K562 (cell line): ENCODE data around the gene KHSRP. TPM values are rescaled to one million over a fixed set of nuclear protein-coding genes. Genes with fewer than 3 reads are reported as not detected.
A peak's percentile ranks its signal among the peaks of the same experiment; 100 is the strongest.

Experiments
- ATAC-seq: fragments of 200-7000 bp; cut with Tn5 transposase; 3 replicates; pipeline ENCODE4 v1.9.1; 2020; ENCODE audit warnings: moderate library complexity
- BruUV-seq: library from RNA; stranded (reverse); fragments of 400-500 nt; replicated peaks from 2 replicates; lab custom pipeline; 2021; lab: Mats Ljungman, UMichigan
- CTCF ChIA-PET: fragments of 300-600 bp; formaldehyde crosslinking; extraction: SDS; loops from one replicate; lab custom pipeline; 2021; ENCODE audit warnings: low intra/inter-chr PET ratio; lab: Yijun Ruan, JAX
- POLR2A ChIA-PET: fragments of 300-600, 350-650 bp; sonication (Branson Sonifier 250); formaldehyde crosslinking; extraction: SDS; loops from one replicate; lab custom pipeline; 2021; ENCODE audit warnings: antibody characterized with exemption, inconsistent platforms; lab: Yijun Ruan, JAX
- DNase-seq, 4 experiments: peaks; one replicate each; pipeline versions ENCODE4 v3.0.0 to v3.0.0-alpha.2; 2011 to 2018; ENCODE audit warnings: low spot score in 3 of 4, mixed read lengths in 3 of 4; ENCODE audit errors: extremely low read depth in 1 of 4
- FAIRE-seq: peaks from 2 replicates; lab custom pipeline; 2011; peaks lifted over from hg19 to GRCh38; lab: Jason Lieb, UNC
- H2AFZ ChIP-seq: 2 replicates; pipeline ENCODE4 v1.6.0; 2011; ENCODE audit warnings: low read depth, low read length, control low read depth, inconsistent platforms
- H3K27ac ChIP-seq: fragments of 200-600 bp; 3 replicates; pipeline ENCODE4 v1.8.0; 2011; ENCODE audit warnings: low read depth, mild to moderate bottlenecking, control low read depth, inconsistent platforms, low read length, moderate library complexity, mixed read lengths; ENCODE audit errors: extremely low read depth
- H3K27me3 ChIP-seq, 2 experiments: fragments of 300-600 bp in 1 of 2; 2 replicates in 1 of 2; 3 replicates in 1 of 2; pipeline versions ENCODE4 v1.6.0 to v1.8.0; 2011; ENCODE audit warnings: inconsistent platforms in 2 of 2, low read length in 2 of 2, mild to moderate bottlenecking in 1 of 2, mixed read lengths in 1 of 2, moderate library complexity in 1 of 2; ENCODE audit not compliant: control insufficient read depth in 2 of 2, insufficient read depth in 2 of 2
- H3K36me3 ChIP-seq: fragments of 300-600 bp; 3 replicates; pipeline ENCODE4 v1.8.0; 2011; ENCODE audit warnings: mild to moderate bottlenecking, low read length, inconsistent platforms; ENCODE audit not compliant: control insufficient read depth, insufficient read depth
- H3K4me1 ChIP-seq, 2 experiments: fragments of 200-600 bp in 1 of 2; replicated peaks in 1 of 2; 2 replicates in 1 of 2; 3 replicates in 1 of 2; pipeline versions ENCODE4 v1.5.1 to v1.8.0; 2011; ENCODE audit warnings: inconsistent platforms in 2 of 2, low read length in 2 of 2, mild to moderate bottlenecking in 1 of 2, mixed read lengths in 1 of 2, moderate library complexity in 1 of 2; ENCODE audit not compliant: control insufficient read depth in 2 of 2, insufficient read depth in 2 of 2
- H3K4me2 ChIP-seq: 2 replicates; pipeline ENCODE4 v1.6.1; 2011; ENCODE audit warnings: low read length, control low read depth, inconsistent platforms, mixed read lengths; ENCODE audit not compliant: insufficient read depth
- H3K4me3 ChIP-seq: fragments of 200-600 bp; sonication (generic), shearing (Covaris generic); 2 replicates; pipeline ENCODE4 v1.5.1; 2016; ENCODE audit warnings: control low read depth, inconsistent platforms
- H3K79me2 ChIP-seq: fragments of 200-600 bp; 3 replicates; pipeline ENCODE4 v1.8.0; 2011; ENCODE audit warnings: low read length, inconsistent platforms; ENCODE audit not compliant: control insufficient read depth, insufficient read depth
- H3K9ac ChIP-seq, 2 experiments: 2 replicates each; pipeline versions ENCODE4 v1.6.0 to v1.6.1; 2011; ENCODE audit warnings: low read depth in 2 of 2, low read length in 2 of 2, control low read depth in 1 of 2, inconsistent platforms in 1 of 2, mild to moderate bottlenecking in 1 of 2, mixed read lengths in 1 of 2; ENCODE audit not compliant: insufficient read depth in 1 of 2
- H3K9me1 ChIP-seq: one replicate; pipeline ENCODE4 v1.6.0; 2011; ENCODE audit warnings: inconsistent platforms, mild to moderate bottlenecking, low read length, moderate library complexity; ENCODE audit not compliant: control insufficient read depth, insufficient read depth
- H3K9me3 ChIP-seq: replicated peaks from 2 replicates; pipeline ENCODE4 v1.5.1; 2011; ENCODE audit warnings: low read depth, low read length, inconsistent platforms; ENCODE audit not compliant: control insufficient read depth, insufficient read depth
- H4K20me1 ChIP-seq: replicated peaks from 2 replicates; pipeline ENCODE4 v1.6.1; 2011; ENCODE audit warnings: low read length, inconsistent platforms, mixed read lengths; ENCODE audit not compliant: control insufficient read depth, insufficient read depth
- CTCFL ChIP-seq: IDR thresholded peaks from 2 replicates; pipeline ENCODE4 v1.6.1; 2011; ENCODE audit warnings: borderline replicate concordance, low read depth, mild to moderate bottlenecking, moderate library complexity, low read length; ENCODE audit not compliant: insufficient read depth, poor library complexity, severe bottlenecking
- DPF2 ChIP-seq: fragments of 450-650 bp; IDR thresholded peaks from 2 replicates; pipeline ENCODE4 v1.6.1; 2016
- E2F6 ChIP-seq, 2 experiments: IDR thresholded peaks; 2 replicates each; pipeline ENCODE4 v1.6.1; 2011; ENCODE audit warnings: borderline replicate concordance in 1 of 2, control low read depth in 1 of 2, low read depth in 1 of 2, low read length in 1 of 2, mild to moderate bottlenecking in 1 of 2, mixed read lengths in 1 of 2, moderate library complexity in 1 of 2; ENCODE audit not compliant: insufficient read depth in 1 of 2, insufficient read length in 1 of 2, poor library complexity in 1 of 2, severe bottlenecking in 1 of 2; ENCODE audit errors: extremely low read depth in 1 of 2
- ESRRA ChIP-seq: fragments of 450-650 bp; IDR thresholded peaks from 2 replicates; pipeline ENCODE4 v1.6.1; 2014; ENCODE audit warnings: low read depth, mild to moderate bottlenecking, moderate library complexity, borderline replicate concordance
- FOSL1 ChIP-seq: fragments of 200-800 bp; sonication (Bioruptor generic); conservative IDR thresholded peaks from 2 replicates; pipeline ENCODE4 v1.6.1; 2016; ENCODE audit warnings: missing genetic modification characterization, missing compliant biosample characterization
- JUN ChIP-seq, 2 experiments: sonication (generic) in 1 of 2; formaldehyde crosslinking in 1 of 2; IDR thresholded peaks; 2 replicates each; pipeline versions ENCODE4 v1.6.1 to v1.8.0; 2012 to 2022; ENCODE audit warnings: borderline replicate concordance in 2 of 2, mild to moderate bottlenecking in 2 of 2, improper control_type of control experiment in 1 of 2, low read depth in 1 of 2, low read length in 1 of 2, missing genetic modification reagents in 1 of 2
- KAT8 ChIP-seq: fragments of 450-650 bp; IDR thresholded peaks from 2 replicates; pipeline ENCODE4 v1.6.1; 2016; ENCODE audit warnings: low read depth, mild to moderate bottlenecking
- LARP7 ChIP-seq: fragments of 450-650 bp; IDR thresholded peaks from 2 replicates; pipeline ENCODE4 v1.6.1; 2016
- MBD2 ChIP-seq: sonication (generic); IDR thresholded peaks from 2 replicates; pipeline ENCODE4 v1.6.1; 2016; ENCODE audit warnings: low read depth, borderline replicate concordance
- MIER1 ChIP-seq: fragments of 450-650 bp; IDR thresholded peaks from 2 replicates; pipeline ENCODE4 v1.6.1; 2016; ENCODE audit warnings: antibody characterized with exemption, mild to moderate bottlenecking, low read depth
- PURB ChIP-seq: sonication (generic); formaldehyde crosslinking; IDR thresholded peaks from 2 replicates; pipeline ENCODE4 v1.9.0; 2021; ENCODE audit warnings: low read depth, mild to moderate bottlenecking, missing genetic modification reagents
- SMAD3 ChIP-seq: fragments of 450-650 bp; formaldehyde crosslinking; conservative IDR thresholded peaks from 2 replicates; pipeline ENCODE4 v1.4.0; 2020; ENCODE audit warnings: mild to moderate bottlenecking
- SREBF1 ChIP-seq: fragments of 150-350 bp; IDR thresholded peaks from 2 replicates; pipeline ENCODE4 v1.6.1; 2014; ENCODE audit warnings: antibody characterized with exemption, low read depth, low read length, borderline replicate concordance
- SRSF9 ChIP-seq: fragments of 200-400 bp; formaldehyde crosslinking; IDR thresholded peaks from 2 replicates; pipeline ENCODE4 v1.6.1; 2017; ENCODE audit warnings: low read depth, low read length, borderline replicate concordance
- TFAM ChIP-seq: fragments of 250-450 bp; sonication (Bioruptor Pico); conservative IDR thresholded peaks from 2 replicates; pipeline ENCODE4 v1.5.0; 2021; ENCODE audit warnings: mild to moderate bottlenecking, moderate library complexity
- VEZF1 ChIP-seq: fragments of 200-800 bp; sonication (Bioruptor generic); IDR thresholded peaks from 2 replicates; pipeline ENCODE4 v1.6.1; 2017; ENCODE audit warnings: missing genetic modification characterization, missing compliant biosample characterization
- WGBS: fragments of 100-300 bp; shearing (Covaris generic); methylation state at CpG from one replicate; pipeline ENCODE4 v1.1.6; 2016; ENCODE audit warnings: low coverage, mixed read lengths; ENCODE audit not compliant: insufficient coverage; ENCODE audit errors: missing lambda C conversion rate; 5-methylcytosine and 5-hydroxymethylcytosine counted together
- in situ Hi-C: fragments of 300-500 bp; cut with MboI; formaldehyde crosslinking; loops from 4 replicates; pipeline ENCODE4 v1.15.0; 2018; ENCODE audit warnings: inconsistent platforms, mixed read lengths
- intact Hi-C: fragments of 100-400 bp; cut with micrococcal nuclease; formaldehyde crosslinking; loops from 2 replicates; pipeline ENCODE4 v1.14.2; 2022
- polyA plus RNA-seq, 8 experiments: library from polyadenylated mRNA; depleted of rRNA in 4 of 8; stranded (reverse) in 5 of 8; unstranded in 3 of 8; fragments of >200 nt; fragmentation: Nextera tagmentation in 2 of 8; fragmentation: Illumina TruSeq in 1 of 8; extraction: Ambion mirVana in 2 of 8; extraction: Trizol in 1 of 8; gene quantifications; 2 replicates each; pipeline versions ENCODE4 v1.2.1 to v1.2.3, GENCODE V29; 2011 to 2014; ENCODE audit warnings: inconsistent platforms in 1 of 8, missing spikeins in 1 of 8
- total RNA-seq, 7 experiments: library from RNA; depleted of rRNA in 6 of 7; stranded (reverse); fragments of >200 nt in 6 of 7; fragmentation: Illumina TruSeq in 2 of 7; extraction: Trizol in 2 of 7; gene quantifications; 2 replicates each; pipeline versions ENCODE4 v1.2.1 to v1.2.3, GENCODE V29; 2011 to 2021; ENCODE audit warnings: low replicate concordance in 1 of 7

Gene KHSRP
- total and polyA plus RNA-seq, 9 of the 15 experiments (the other 6 are each of a cell fraction or from before 2014, with no cell fraction given), result 4.2 to 564 (median 139) TPM

- in situ Hi-C loops (no loop called here), intact Hi-C loops (no loop called here)
- Histone ChIP-seq H3K9ac (peak overlapping the region; percentile 71 to 89), H3K9me3 (peaks cover 24% of the 10 kb centered on the region), H2AFZ (peak overlapping the region; percentile 23; the same call in 1 of the 2 replicates), H3K27ac (peak overlapping the region; percentile 81), H3K79me2 (peaks cover 17% of the 10 kb centered on the region), H3K27me3 (no peaks in the 10 kb centered on the region), H3K4me3 (peak overlapping the region; percentile 77), H3K4me2 (peak overlapping the region; percentile 95), H3K36me3 (peaks cover 43% of the 10 kb centered on the region; the same call in 2 of the 3 replicates), H3K4me1 (peaks cover 18 to 28% of the 10 kb centered on the region in 2 experiments; a peak in 4 of 5 replicates), H3K9me1 (no peaks in the 10 kb centered on the region), H4K20me1 (no peaks in the 10 kb centered on the region)
- ATAC-seq (peak; percentile 19), FAIRE-seq (peak; percentile 81), DNase-seq (peak; percentile 70 to 79 (median 77))
- CTCF ChIA-PET, result no interaction called here
- TSS peak; percentile 58 for BruUV-seq
- 59% methylated on average over 11 of the region's 17 CpGs for WGBS
- POLR2A ChIA-PET, result interaction anchor here (0.5 to 1.2 kb wide), 4 partner anchors 10 to 1037 kb away, joined by 3 to 4 read pairs (median 3); no protein-coding TSS in a partner anchor
- TF ChIP-seq JUN (IDR thresholded peaks at IDR 0.05; ENCODE audit: borderline replicate concordance, low read depth, low read length), result peak; percentile 80
- TF ChIP-seq JUN (CRISPR knock-in tag; IDR thresholded peaks at IDR 0.05; ENCODE audit: borderline replicate concordance), result peak; percentile 94
- peak; percentile 32; the same call in 1 of the 2 replicates for TF ChIP-seq MBD2
- no peak for TF ChIP-seq SRSF9
- TF ChIP-seq LARP7, result no peak
- peak in 1 of 2 experiments; percentile 56 for TF ChIP-seq E2F6 (IDR thresholded peaks at IDR 0.05; ENCODE audit: borderline replicate concordance in 1 of 2, extremely low read depth in 1 of 2, insufficient read depth in 1 of 2, insufficient read length in 1 of 2, low read depth in 1 of 2, low read length in 1 of 2, poor library complexity in 1 of 2, severe bottlenecking in 1 of 2)
- TF ChIP-seq ESRRA, result peak; percentile 94
- TF ChIP-seq PURB (CRISPR knock-in tag), result no peak
- TF ChIP-seq SREBF1, result no peak
- no peak for TF ChIP-seq TFAM (CRISPR knock-in tag)
- TF ChIP-seq KAT8, result no peak
- peak; percentile 32; the same call in 1 of the 2 replicates for TF ChIP-seq VEZF1
- TF ChIP-seq FOSL1 (tag), result peak; percentile 74
- TF ChIP-seq DPF2, result peak; percentile 52; the same call in 1 of the 2 replicates
- no peak for TF ChIP-seq CTCFL
- TF ChIP-seq MIER1, result no peak
- no peak for TF ChIP-seq SMAD3 (CRISPR knock-in tag)
Observed at GRCh38 chr19:6457958-6458694, 33.5 kb upstream of the KHSRP start.
